ENCODE data around the gene CDK5.

DNA sequence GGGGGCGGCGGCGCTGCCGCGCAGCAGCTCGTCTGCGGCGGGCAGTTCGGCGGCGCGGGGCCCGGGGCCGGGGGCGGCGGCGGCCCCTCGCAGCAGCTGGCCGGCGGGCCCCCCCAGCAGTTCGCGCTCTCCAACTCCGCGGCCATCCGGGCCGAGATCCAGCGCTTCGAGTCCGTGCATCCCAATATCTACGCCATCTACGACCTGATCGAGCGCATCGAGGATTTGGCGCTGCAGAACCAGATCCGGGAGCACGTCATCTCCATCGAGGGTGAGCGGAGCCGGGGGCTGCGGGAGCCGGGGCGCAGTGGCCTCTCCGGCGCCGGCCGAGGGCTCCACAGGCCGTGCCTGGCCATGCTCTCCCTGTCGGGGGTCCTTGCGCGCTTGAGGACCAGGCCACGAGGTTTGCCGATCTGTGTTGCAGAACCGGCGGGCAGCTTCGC, 29.1 kb upstream of the CDK5 start:
- TF ChIP-seq POLR2AphosphoS5 (IDR thresholded peaks at IDR 0.05; ENCODE audit: low read depth) = no peak
- TF ChIP-seq, protein P1, sequence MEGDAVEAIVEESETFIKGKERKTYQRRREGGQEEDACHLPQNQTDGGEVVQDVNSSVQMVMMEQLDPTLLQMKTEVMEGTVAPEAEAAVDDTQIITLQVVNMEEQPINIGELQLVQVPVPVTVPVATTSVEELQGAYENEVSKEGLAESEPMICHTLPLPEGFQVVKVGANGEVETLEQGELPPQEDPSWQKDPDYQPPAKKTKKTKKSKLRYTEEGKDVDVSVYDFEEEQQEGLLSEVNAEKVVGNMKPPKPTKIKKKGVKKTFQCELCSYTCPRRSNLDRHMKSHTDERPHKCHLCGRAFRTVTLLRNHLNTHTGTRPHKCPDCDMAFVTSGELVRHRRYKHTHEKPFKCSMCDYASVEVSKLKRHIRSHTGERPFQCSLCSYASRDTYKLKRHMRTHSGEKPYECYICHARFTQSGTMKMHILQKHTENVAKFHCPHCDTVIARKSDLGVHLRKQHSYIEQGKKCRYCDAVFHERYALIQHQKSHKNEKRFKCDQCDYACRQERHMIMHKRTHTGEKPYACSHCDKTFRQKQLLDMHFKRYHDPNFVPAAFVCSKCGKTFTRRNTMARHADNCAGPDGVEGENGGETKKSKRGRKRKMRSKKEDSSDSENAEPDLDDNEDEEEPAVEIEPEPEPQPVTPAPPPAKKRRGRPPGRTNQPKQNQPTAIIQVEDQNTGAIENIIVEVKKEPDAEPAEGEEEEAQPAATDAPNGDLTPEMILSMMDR (IDR thresholded peaks at IDR 0.05; ENCODE audit: insufficient read depth, low read length) = no peak
- no peak for TF ChIP-seq SPI1 (IDR thresholded peaks at IDR 0.05; ENCODE audit: borderline replicate concordance, low read depth)

All from HL-60 (cell line).